ENCODE measurements around the gene PPP1R16B.
"Not testable (repeated sequence)": the region's sequence is repeated elsewhere in the genome, so short reads cannot be mapped to it uniquely, and the experiment has no call there.

The PPP1R16B gene

GRCh38 chr20:38811769-38812168 lies 6.3 kb downstream of the PPP1R16B start:
- TF ChIP-seq CTCF (IDR thresholded peaks at IDR 0.05; ENCODE audit: insufficient read depth, low read depth, low read length, missing control alignments): no peak
- H3K4me3 ChIP-seq (ENCODE audit: low read length): no peak overlapping the region

GRCh38 chr20:38812182-38812581 lies 6.7 kb downstream of the PPP1R16B start:
- TF ChIP-seq CTCF (IDR thresholded peaks at IDR 0.05; ENCODE audit: insufficient read depth, low read depth, low read length, missing control alignments): no peak
- no peak for DNase-seq (ENCODE audit: low read depth)
- no peak overlapping the region for H3K4me3 ChIP-seq (ENCODE audit: low read length)

More at GRCh38 chr20:38811769-38812168, 6.3 kb downstream of the PPP1R16B start:
- no peak for DNase-seq (ENCODE audit: low read depth)

GRCh38 chr20:38812709-38813573 lies 7.4 kb downstream of the PPP1R16B start:
- no peak for DNase-seq (ENCODE audit: low read depth)
- no peak for TF ChIP-seq CTCF (IDR thresholded peaks at IDR 0.05; ENCODE audit: insufficient read depth, low read depth, low read length, missing control alignments)
- no peak overlapping the region for H3K4me3 ChIP-seq (ENCODE audit: low read length)

- H3K4me3 ChIP-seq (ENCODE audit: low read length); DNase-seq (ENCODE audit: low read depth): not testable (repeated sequence)
These were observed 8.1 kb downstream of the PPP1R16B start for GRCh38 chr20:38813574-38813962.

GRCh38 chr20:38815446-38815845 lies 9.9 kb downstream of the PPP1R16B start:
- DNase-seq (ENCODE audit: low read depth): no peak
- TF ChIP-seq CTCF (IDR thresholded peaks at IDR 0.05; ENCODE audit: insufficient read depth, low read depth, low read length, missing control alignments): no peak
- no peak overlapping the region for H3K4me3 ChIP-seq (ENCODE audit: low read length)

- TF ChIP-seq CTCF (IDR thresholded peaks at IDR 0.05; ENCODE audit: insufficient read depth, low read depth, low read length, missing control alignments): no peak
- no peak overlapping the region for H3K4me3 ChIP-seq (ENCODE audit: low read length)
- DNase-seq (ENCODE audit: low read depth): no peak
These were observed 12.9 kb downstream of the PPP1R16B start for GRCh38 chr20:38818113-38819065.

GRCh38 chr20:38825571-38825900 lies 20.0 kb downstream of the PPP1R16B start:
- TF ChIP-seq CTCF (IDR thresholded peaks at IDR 0.05; ENCODE audit: insufficient read depth, low read depth, low read length, missing control alignments): no peak
- no peak for DNase-seq (ENCODE audit: low read depth)
- H3K4me3 ChIP-seq (ENCODE audit: low read length): no peak overlapping the region

Measured in epithelial cell of esophagus (primary cell).